Stimulated activated CD4-positive, alpha-beta T cell treated with anti-CD3 and anti-CD28 coated beads, Interleukin-12 subunit alpha, Interleukin-12 subunit beta, amount 100 ng/mL, for 4 hours (primary cell): ENCODE data around the gene SUGCT.

Experiments used
- DNase-seq: peaks from one replicate; pipeline ENCODE4 v3.0.0-alpha.2; 2020

Gene SUGCT

DNA sequence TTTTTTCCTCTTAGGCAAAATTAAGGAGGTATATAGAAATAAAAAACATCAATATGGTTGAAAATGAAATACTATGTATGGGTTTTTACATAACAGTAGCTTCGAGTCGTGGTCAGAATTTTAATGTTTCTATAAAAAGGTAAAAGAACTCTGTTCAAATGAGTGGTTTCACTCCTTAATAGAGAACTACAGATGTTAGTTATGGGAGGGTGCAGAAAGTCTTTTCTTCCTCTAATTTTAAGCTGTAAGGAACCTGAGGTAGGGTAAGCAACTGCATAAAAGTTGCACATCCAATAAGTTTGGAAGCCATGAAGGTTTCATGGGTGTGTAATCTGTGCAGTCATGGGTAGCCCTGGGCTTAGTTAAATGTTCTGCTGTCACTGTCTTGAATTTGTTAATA lies 141.3 kb downstream of the SUGCT start:
- DNase-seq, result no peak

- DNase-seq, result no peak
These were observed 145.2 kb downstream of the SUGCT start for GRCh38 chr7:40279991-40280390.

- DNase-seq, result no peak
These were observed 148.1 kb downstream of the SUGCT start for GRCh38 chr7:40282858-40283257.

DNA sequence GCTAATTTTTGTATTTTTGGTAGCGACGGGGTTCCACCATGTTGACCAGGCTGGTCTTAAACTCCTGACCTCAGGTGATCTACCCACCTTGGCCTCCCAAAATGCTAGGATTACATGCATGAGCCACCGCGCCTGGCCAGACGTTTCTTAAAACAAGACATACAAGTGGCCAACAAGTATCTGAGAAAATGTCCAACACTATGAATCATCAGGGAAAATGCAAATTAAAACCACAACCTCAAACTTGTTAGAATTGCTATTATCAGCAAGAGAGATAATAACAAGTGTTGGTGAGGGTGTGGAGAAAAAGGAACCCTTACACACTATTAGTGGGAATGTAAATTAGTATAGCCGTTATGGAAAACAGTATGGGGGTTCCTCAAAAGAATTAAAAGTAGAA lies 148.6 kb downstream of the SUGCT start:
- DNase-seq, result no peak

GRCh38 chr7:40288827-40289226 lies 154.0 kb downstream of the SUGCT start:
- no peak for DNase-seq

- no peak for DNase-seq
These were observed 163.0 kb downstream of the SUGCT start for GRCh38 chr7:40297741-40298311.

GRCh38 chr7:40298421-40298820 lies 163.6 kb downstream of the SUGCT start:
- DNase-seq, result no peak

DNA sequence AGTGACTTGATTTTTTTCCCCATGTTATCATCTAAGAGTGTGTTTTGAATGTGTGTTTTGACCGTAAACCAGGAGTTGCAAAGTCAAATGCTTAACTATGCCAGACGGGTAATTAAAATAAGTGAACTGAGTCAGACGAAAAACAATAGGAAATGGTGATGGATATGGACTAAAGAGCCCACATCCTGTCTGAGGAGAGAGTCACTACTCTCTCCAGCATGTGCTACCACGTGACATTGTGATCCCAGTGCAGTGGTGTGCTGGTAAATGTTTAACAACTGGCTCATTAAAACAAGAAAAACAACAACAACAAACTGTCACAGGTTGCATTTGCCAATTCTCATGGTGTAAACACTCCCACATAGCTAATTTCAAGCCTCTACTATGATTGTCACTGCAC lies 164.3 kb downstream of the SUGCT start:
- DNase-seq, result no peak

- DNase-seq, result no peak
These were observed 165.4 kb downstream of the SUGCT start for GRCh38 chr7:40300146-40300670.

DNA sequence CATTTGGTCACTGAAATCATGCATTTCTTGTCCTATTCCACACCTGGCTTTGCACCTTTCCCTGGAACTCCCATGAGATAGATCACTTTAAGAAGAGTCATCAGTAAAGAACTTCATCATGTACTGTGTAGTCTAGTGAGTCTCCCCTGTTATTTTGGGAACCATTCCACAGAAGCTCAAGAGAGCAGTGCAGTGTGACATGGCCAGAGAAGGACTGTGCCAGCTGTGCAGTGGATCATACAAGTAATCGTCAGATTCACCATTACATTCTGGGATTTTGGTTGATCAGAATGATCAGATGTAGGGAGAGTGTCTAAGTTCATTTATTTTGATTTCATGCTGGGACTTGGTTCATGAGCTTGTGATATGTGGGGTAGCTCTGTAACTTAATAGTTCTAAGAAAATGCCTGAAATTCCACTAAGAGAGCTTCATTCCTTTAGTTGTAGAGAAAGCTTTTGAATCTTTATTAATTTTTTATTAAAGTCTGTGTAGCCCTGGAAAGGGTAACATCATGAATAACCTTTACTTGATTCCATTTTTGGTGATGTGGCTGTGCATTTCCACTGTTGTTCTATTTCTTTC lies 166.8 kb downstream of the SUGCT start:
- no peak for DNase-seq

GRCh38 chr7:40303996-40304395 lies 169.2 kb downstream of the SUGCT start:
- DNase-seq, result no peak

DNA sequence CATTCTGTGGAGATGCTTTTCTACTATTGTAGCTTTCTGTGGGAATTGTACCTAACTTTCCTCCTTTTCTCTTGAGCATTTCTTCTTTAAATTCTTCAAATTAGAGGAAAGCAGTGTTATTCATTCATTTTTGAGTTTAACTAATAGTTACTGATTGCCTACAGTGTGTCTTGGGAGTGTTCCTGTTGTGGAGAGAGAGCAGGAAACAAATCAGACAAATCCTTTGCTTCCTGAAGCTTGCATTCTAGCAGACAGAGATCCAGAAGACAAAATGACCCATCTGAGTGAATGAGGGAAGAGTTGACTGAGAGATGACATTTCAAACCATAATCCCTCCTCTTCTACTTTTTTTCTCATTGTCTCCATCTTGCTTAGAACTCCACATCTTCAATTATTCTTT lies 170.4 kb downstream of the SUGCT start:
- DNase-seq, result no peak

DNA sequence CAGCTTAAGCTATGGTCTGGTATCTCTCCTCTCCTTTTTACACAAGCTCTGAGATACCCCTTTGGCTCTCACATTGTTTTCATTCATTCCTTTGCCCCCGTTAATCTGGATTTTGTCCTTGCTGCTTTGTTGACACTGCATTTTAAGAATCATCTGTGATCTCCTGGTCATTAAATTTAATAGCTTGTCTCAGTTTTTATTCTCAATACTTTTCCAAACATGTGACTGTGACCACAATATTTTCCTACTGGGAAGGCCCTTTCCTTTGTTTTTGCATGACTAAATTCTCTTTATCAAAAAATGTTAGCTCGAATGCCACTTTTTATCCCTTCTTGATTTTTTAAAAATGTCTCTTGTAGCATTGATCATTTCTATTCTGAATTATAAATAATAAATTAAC lies 171.2 kb downstream of the SUGCT start:
- DNase-seq, result no peak

GRCh38 chr7:40306596-40306995 lies 171.8 kb downstream of the SUGCT start:
- DNase-seq, result no peak

- DNase-seq, result no peak
These were observed 175.5 kb downstream of the SUGCT start for GRCh38 chr7:40310258-40310657.

GRCh38 chr7:40311307-40311706 lies 176.5 kb downstream of the SUGCT start:
- DNase-seq, result no peak

DNA sequence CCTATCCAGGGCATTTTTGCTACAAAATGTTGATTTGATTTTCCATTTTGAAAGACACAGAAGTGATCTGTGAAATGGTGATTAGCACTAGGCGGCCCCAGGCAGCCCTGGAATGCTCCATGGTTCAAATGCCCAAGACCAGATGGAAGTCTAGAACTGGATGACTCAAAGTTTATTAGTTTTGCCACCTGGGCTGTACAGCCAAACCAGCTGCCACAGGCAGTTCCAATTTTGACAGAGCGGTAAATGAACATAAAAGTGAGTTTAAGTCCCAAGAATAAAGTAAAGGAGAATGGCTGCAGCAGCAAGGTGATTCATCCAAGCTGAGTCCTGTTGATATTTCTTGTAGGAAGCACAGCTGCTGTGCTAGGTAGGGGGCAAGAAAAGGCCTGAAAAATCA lies 180.5 kb downstream of the SUGCT start:
- no peak for DNase-seq

- DNase-seq, result no peak
These were observed 181.4 kb downstream of the SUGCT start for GRCh38 chr7:40316176-40316575.

GRCh38 chr7:40324914-40325313 lies 190.1 kb downstream of the SUGCT start:
- no peak for DNase-seq

- no peak for DNase-seq
These were observed 192.3 kb downstream of the SUGCT start for GRCh38 chr7:40327113-40327512.

- no peak for DNase-seq
These were observed 193.1 kb downstream of the SUGCT start for GRCh38 chr7:40327873-40328272.

GRCh38 chr7:40329601-40330153 lies 194.9 kb downstream of the SUGCT start:
- no peak for DNase-seq

DNA sequence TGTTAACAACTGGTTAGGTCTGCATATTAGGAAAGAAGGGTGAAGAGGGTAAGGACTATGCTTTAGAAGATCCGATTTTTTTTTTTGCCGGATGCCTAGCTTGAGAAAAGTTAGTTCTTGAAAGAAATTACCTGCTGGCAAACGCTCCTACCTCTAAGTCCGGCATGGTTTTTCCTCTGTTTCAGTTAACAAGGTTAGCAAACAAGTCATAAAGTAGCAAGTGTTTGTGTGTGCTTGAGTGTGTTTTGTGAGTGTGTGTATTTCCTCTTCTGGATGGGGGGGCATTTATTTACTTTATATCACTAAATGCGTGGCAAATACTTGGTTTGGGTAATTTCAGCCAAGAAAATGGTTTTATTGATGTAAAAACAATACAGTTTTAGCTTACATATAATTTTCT lies 195.6 kb downstream of the SUGCT start:
- no peak for DNase-seq

DNA sequence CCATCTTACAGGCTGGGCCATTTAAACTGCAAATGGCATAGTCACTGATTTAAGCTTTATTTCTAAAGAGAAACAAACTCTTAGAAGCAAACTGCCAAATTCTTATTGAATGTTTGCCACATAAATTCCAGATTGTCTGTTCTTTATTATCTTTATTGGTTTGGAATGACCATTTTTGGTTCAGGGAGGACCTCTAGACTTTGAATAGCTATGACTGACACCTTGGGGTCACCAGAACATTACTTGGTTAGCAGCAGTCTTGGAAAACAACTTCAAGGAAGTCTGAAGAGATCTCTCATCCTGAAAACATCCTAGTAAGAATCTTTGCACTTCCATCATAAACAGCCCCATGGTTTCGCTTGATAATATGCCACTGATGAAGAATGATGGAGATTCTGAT lies 197.1 kb downstream of the SUGCT start:
- DNase-seq, result no peak

DNA sequence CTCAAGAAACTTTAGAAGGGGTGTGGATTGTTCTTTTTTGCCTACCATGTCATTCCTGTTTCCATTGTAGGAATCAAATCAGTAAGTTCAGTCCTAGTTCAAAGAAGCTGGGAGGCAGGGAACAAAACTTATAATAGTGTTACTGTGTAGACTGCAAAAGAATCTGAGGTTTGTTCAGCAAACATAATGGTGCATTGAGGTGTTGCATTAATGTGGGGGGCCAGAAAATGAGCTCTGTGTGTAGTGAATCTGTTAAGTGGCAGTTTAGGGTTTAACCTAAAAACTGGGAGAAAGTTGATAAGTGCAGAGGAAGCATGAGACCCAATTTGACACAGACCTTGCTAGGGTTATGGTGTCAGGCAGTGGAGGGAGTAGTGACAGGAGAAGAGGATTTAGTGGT lies 197.7 kb downstream of the SUGCT start:
- no peak for DNase-seq
